IPS-18a (cell line): ENCODE measurements around the gene CTBP2.
"Not testable (repeated sequence)": the region's sequence is repeated elsewhere in the genome, so short reads cannot be mapped to it uniquely, and the experiment has no call there.

ENCODE experiments used
- H3K27ac ChIP-seq: one replicate; pipeline ENCODE4 v1.5.1; 2013; ENCODE audit warnings: low read length
- H3K27me3 ChIP-seq: one replicate; pipeline ENCODE4 v1.6.1; 2013; ENCODE audit warnings: mild to moderate bottlenecking, low read length; ENCODE audit not compliant: control insufficient read depth, insufficient read depth
- H3K36me3 ChIP-seq: one replicate; pipeline ENCODE4 v1.6.1; 2013; ENCODE audit warnings: low read depth, low read length; ENCODE audit not compliant: control insufficient read depth
- H3K4me1 ChIP-seq: one replicate; pipeline ENCODE4 v1.6.1; 2013; ENCODE audit warnings: low read depth, low read length; ENCODE audit not compliant: control insufficient read depth
- H3K4me3 ChIP-seq: one replicate; pipeline ENCODE4 v1.5.1; 2013; ENCODE audit warnings: low read length
- H3K9ac ChIP-seq: one replicate; pipeline ENCODE4 v1.6.1; 2013; ENCODE audit warnings: mild to moderate bottlenecking, low read length, moderate library complexity
- H3K9me3 ChIP-seq: one replicate; pipeline ENCODE4 v1.6.1; 2013; ENCODE audit warnings: low read depth, low read length; ENCODE audit not compliant: control insufficient read depth

Gene CTBP2

GRCh38 chr10:125061557-125062226 lies 98.7 kb downstream of the CTBP2 start:
- H3K4me1 ChIP-seq = peaks cover 36% of the 10 kb centered on the region
- no peak overlapping the region for H3K4me3 ChIP-seq
- no peaks in the 10 kb centered on the region for H3K9me3 ChIP-seq
- no peak overlapping the region for H3K27ac ChIP-seq
- no peaks in the 10 kb centered on the region for H3K27me3 ChIP-seq
- peaks cover 10% of the 10 kb centered on the region for H3K36me3 ChIP-seq
- H3K9ac ChIP-seq = no peak overlapping the region

- no peak overlapping the region for H3K27ac ChIP-seq
- H3K4me3 ChIP-seq = no peak overlapping the region
- no peaks in the 10 kb centered on the region for H3K27me3 ChIP-seq
- H3K36me3 ChIP-seq = peaks cover 10% of the 10 kb centered on the region
- H3K9me3 ChIP-seq = no peaks in the 10 kb centered on the region
- H3K9ac ChIP-seq = no peak overlapping the region
- H3K4me1 ChIP-seq = peaks cover 37% of the 10 kb centered on the region
Measured at GRCh38 chr10:125060826-125061556, 99.4 kb downstream of the CTBP2 start.

- H3K27ac ChIP-seq = no peak overlapping the region
- H3K36me3 ChIP-seq = peaks cover 10% of the 10 kb centered on the region
- H3K27me3 ChIP-seq = no peaks in the 10 kb centered on the region
- H3K9ac ChIP-seq = no peak overlapping the region
- H3K9me3 ChIP-seq = no peaks in the 10 kb centered on the region
- H3K4me3 ChIP-seq = no peak overlapping the region
- H3K4me1 ChIP-seq = peaks cover 36% of the 10 kb centered on the region
Measured at GRCh38 chr10:125060482-125060825, 99.9 kb downstream of the CTBP2 start.

GRCh38 chr10:125060026-125060425 lies 100.3 kb downstream of the CTBP2 start:
- H3K4me3 ChIP-seq = no peak overlapping the region
- H3K27me3 ChIP-seq = no peaks in the 10 kb centered on the region
- H3K36me3 ChIP-seq = peaks cover 10% of the 10 kb centered on the region
- H3K4me1 ChIP-seq = peaks cover 36% of the 10 kb centered on the region
- H3K27ac ChIP-seq = no peak overlapping the region
- H3K9ac ChIP-seq = no peak overlapping the region
- H3K9me3 ChIP-seq = no peaks in the 10 kb centered on the region

GRCh38 chr10:125059348-125059747 lies 101.0 kb downstream of the CTBP2 start:
- H3K36me3 ChIP-seq, H3K9ac ChIP-seq, H3K9me3 ChIP-seq, H3K4me3 ChIP-seq, H3K27me3 ChIP-seq, H3K27ac ChIP-seq: not testable (repeated sequence)
- peaks cover 31% of the 10 kb centered on the region for H3K4me1 ChIP-seq

DNA sequence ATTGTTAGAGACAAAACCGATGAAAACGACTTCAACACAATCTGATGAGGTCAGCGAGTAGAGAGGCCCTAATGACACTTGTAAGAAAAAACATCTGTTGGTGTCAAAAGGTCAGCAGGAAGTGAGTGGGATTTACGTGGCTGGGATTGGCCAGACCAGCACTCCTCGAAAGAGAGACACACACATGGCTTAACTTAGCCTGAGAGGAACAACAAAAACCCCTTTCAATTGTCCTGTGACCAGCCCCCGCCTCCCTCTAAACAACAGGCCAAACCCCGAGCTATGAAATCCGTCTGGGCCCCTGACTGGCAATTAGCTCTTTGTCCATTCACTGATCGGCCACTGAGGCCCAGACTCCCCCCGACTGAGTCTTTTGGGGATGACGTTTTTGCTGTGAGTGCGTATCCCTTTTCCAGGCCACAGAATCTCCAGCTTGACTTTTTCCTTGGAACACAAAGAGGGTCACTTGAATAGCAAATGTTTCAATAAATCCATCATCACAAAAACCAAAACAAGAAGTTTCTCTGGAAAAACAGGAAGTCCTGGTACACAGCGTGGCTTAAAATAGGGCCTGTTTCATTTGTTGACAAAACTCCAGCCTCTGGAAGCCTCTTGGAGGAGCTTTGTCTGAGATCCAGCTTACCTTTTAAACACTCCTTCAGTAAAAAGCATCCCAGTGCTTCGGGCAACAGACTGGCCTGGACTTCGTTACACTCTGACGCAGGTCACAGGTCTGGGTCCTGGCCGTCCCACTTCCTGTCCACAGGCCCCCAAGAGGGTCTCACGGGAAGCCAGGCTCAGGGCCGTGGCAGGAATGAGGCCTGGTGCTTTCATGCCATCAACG lies 103.0 kb downstream of the CTBP2 start:
- H3K27me3 ChIP-seq = no peaks in the 10 kb centered on the region
- H3K36me3 ChIP-seq = peaks cover 2% of the 10 kb centered on the region
- H3K9me3 ChIP-seq = no peaks in the 10 kb centered on the region
- peaks cover 27% of the 10 kb centered on the region for H3K4me1 ChIP-seq
- no peak overlapping the region for H3K9ac ChIP-seq
- no peak overlapping the region for H3K4me3 ChIP-seq
- H3K27ac ChIP-seq = peak overlapping the region; percentile 11

DNA sequence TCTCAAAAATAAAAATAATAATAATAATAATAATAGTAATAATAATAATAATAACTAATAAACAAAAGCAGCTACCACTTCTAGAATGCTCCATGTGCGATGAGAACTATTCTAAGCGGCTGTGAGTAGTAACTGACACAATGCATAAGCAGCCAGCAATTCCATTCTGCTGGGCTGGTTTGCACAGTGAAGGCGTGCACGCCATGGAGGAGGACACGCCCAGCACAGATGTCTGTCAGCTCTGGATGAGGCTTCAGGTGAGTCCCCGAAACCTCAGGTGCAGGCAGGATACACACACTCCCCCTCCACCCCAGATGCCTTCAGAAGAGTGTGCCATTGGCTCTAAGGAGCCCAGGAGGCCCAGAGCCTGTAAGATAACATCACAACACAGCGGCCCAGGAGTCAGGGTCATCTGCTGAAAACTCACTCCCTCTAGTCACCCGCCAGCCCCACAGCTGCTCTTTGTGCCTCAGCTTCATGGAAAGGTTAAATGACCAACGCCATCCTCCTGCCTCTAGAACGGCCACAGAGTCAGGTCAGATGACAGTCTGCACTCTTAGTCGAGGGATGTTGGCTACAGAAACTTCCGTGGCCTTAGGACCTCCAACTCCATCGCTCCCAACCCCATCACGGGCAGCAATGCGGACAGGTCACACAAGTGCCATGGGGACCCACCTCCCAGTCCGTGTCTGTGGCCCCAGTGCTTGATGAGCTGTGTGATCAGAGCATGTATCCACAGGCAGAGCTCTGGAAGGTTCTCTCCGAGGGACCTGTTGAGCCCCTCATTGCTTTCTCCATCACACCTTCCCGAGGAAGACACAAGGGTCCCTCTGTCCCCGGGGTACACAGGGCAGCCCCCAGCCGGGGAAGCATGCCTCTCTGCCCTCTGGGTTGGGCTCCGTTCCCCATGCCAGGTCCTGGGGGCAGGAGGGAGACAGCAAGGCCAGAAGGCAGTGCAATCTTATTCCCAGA lies 103.9 kb downstream of the CTBP2 start:
- H3K9ac ChIP-seq = no peak overlapping the region
- H3K36me3 ChIP-seq = peaks cover 2% of the 10 kb centered on the region
- peak overlapping the region; percentile 11 for H3K27ac ChIP-seq
- H3K4me1 ChIP-seq = peaks cover 23% of the 10 kb centered on the region
- H3K4me3 ChIP-seq = no peak overlapping the region
- H3K9me3 ChIP-seq = no peaks in the 10 kb centered on the region
- H3K27me3 ChIP-seq = no peaks in the 10 kb centered on the region

GRCh38 chr10:125055446-125055845 lies 104.9 kb downstream of the CTBP2 start:
- H3K9me3 ChIP-seq = no peaks in the 10 kb centered on the region
- H3K36me3 ChIP-seq = peaks cover 2% of the 10 kb centered on the region
- no peaks in the 10 kb centered on the region for H3K27me3 ChIP-seq
- no peak overlapping the region for H3K27ac ChIP-seq
- H3K9ac ChIP-seq = no peak overlapping the region
- no peak overlapping the region for H3K4me3 ChIP-seq
- peaks cover 21% of the 10 kb centered on the region for H3K4me1 ChIP-seq

DNA sequence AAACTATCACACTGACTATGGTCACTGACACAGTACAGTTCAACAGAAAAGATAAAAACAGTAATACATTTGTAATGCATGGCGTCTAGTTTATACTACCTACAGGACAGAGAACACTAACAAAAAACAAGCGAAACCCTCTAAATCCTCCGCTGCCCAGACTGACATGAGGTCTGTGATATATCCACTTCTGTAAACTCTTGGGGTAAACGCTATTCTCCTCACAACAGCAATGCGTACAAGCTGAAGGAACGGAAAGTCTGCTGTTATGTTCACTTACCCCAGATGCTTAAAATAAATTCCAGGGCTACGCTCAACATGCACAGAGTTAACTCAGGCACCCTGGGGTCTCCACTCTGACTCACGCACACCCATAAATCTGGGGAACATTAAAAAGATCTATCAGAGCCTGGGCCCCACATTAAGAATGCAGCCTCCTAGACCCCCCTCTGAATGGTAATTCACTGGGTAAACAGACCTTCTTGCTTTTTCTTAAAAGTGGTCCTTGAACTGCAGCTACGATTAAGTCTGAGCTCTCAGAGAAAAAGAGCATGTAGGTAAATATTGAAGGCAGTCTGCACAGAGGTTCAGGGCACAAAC lies 105.6 kb downstream of the CTBP2 start:
- H3K9ac ChIP-seq = no peak overlapping the region
- no peak overlapping the region for H3K27ac ChIP-seq
- H3K9me3 ChIP-seq = no peaks in the 10 kb centered on the region
- H3K4me1 ChIP-seq = peaks cover 21% of the 10 kb centered on the region
- no peaks in the 10 kb centered on the region for H3K27me3 ChIP-seq
- no peak overlapping the region for H3K4me3 ChIP-seq
- H3K36me3 ChIP-seq = no peaks in the 10 kb centered on the region

GRCh38 chr10:125054216-125054615 lies 106.1 kb downstream of the CTBP2 start:
- Histone ChIP-seq H3K4me3 (no peak overlapping the region), H3K4me1 (peaks cover 21% of the 10 kb centered on the region), H3K9ac (no peak overlapping the region), H3K27me3 (no peaks in the 10 kb centered on the region), H3K27ac (no peak overlapping the region), H3K36me3 (no peaks in the 10 kb centered on the region), H3K9me3 (no peaks in the 10 kb centered on the region)
